SK-N-MC (cell line): Measurements from ENCODE around the gene FCHSD2.
A peak's percentile ranks its signal among the peaks of the same experiment; 100 is the strongest.

Source experiments
- DNase-seq: peaks from one replicate; pipeline ENCODE4 v3.0.0-alpha.2; 2011; ENCODE audit warnings: low read depth, low spot score
- H3K27ac ChIP-seq: fragments of 200-600 bp; sonication (generic); 2 replicates; pipeline ENCODE4 v1.5.1; 2016; ENCODE audit warnings: mixed run types
- H3K36me3 ChIP-seq: fragments of 200-600 bp; sonication (generic); 2 replicates; pipeline ENCODE4 v1.6.1; 2017; ENCODE audit warnings: antibody characterized with exemption, low read length, mixed read lengths; ENCODE audit not compliant: insufficient read depth
- H3K4me3 ChIP-seq: fragments of 200-600 bp; sonication (generic); 2 replicates; pipeline ENCODE4 v1.5.1; 2016
- H3K9ac ChIP-seq: fragments of 200-600 bp; sonication (generic); 2 replicates; pipeline ENCODE4 v1.8.0; 2017; ENCODE audit warnings: mixed run types, mixed read lengths; ENCODE audit not compliant: insufficient read length
- H3K9me3 ChIP-seq: fragments of 200-600 bp; sonication (generic); 2 replicates; pipeline ENCODE4 v1.6.1; 2017; ENCODE audit warnings: low read depth, mild to moderate bottlenecking, antibody characterized with exemption, low read length, moderate library complexity, mixed read lengths
- EZH2 ChIP-seq: fragments of 200-600 bp; sonication (generic); IDR thresholded peaks from one replicate; pipeline ENCODE4 v1.6.1; 2017; ENCODE audit warnings: antibody characterized with exemption
- FOXP2 ChIP-seq: optimal IDR thresholded peaks from 2 replicates; pipeline ENCODE3; 2011; ENCODE audit warnings: mild to moderate bottlenecking, moderate library complexity; ENCODE audit not compliant: insufficient read depth; ENCODE audit errors: extremely low read length, control extremely low read depth
- POLR2AphosphoS5 ChIP-seq: IDR thresholded peaks from 2 replicates; pipeline ENCODE4 v1.6.1; 2012; ENCODE audit warnings: mild to moderate bottlenecking, low read depth, low read length, borderline replicate concordance

FCHSD2 gene

DNA sequence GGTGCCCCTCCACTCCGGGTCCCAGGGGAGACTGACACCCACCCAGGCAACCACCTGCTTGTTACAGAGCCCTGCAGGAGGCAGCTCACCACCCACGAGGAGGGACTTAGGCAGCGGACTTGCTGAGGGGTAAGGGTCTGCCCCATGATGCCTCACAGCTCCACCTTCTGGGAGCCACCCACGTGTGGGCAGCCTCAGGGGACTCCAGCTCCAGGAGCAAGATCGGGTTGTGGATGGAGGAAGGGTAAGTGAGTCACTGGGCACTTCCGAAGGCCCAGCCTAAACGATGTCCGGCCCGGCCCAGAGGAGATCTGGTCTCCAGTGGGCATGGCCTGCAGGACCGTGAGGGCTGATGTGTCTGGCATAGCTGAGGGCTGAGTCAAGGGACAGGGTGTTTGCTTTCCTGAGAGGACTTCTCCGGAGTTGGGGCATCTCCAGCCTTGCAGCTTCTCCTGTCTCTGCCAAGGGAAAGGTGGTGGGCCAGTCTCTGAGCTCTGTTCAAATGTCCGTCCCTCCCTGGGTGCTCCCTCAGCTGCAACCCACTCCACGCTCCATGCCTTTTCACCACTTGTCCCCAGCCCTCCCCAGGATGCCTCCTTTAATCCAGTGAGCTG is 43.7 kb upstream of the FCHSD2 start:
- TF ChIP-seq FOXP2 (no peak), EZH2 (no peak)
- no peak overlapping the region for H3K27ac ChIP-seq
- H3K9ac ChIP-seq, result no peak overlapping the region
- H3K9me3 ChIP-seq, result no peaks in the 10 kb centered on the region
- no peaks in the 10 kb centered on the region for H3K36me3 ChIP-seq
- H3K4me3 ChIP-seq, result no peak overlapping the region
- no peak for DNase-seq

DNA sequence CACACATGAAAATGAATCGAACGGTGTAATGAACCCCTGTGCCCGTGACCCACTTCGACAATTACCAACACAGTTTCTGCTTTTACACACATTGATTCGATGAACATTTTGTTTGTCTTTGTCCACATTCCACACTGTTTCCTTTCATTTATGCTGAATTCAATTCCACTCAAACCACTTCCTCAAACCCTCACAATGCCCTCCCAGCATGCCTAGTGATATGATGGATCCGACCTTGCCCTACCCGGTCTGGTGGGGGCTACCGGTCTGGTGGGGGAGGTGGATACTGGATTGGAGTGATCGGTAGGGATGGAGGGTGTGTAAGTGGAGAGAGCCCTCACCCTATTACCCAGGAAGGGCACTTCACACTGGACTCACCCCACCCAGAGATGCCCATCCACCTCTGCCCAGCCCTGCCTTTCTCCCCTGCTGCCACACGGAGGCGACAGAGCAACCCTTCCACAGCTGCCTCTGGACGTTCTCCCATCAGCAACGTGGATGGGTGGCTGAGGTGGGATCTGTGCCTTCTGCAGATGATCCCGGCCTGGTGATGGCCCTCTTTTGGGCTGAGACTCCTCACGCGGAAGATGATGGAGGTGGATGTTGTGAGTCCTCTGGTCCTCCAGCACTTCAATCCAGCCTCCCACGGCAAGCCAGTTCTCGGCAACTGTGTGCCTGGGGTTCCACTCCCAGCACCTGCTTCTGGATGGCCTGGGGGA is 43.0 kb upstream of the FCHSD2 start:
- DNase-seq, result no peak
- no peaks in the 10 kb centered on the region for H3K36me3 ChIP-seq

DNA sequence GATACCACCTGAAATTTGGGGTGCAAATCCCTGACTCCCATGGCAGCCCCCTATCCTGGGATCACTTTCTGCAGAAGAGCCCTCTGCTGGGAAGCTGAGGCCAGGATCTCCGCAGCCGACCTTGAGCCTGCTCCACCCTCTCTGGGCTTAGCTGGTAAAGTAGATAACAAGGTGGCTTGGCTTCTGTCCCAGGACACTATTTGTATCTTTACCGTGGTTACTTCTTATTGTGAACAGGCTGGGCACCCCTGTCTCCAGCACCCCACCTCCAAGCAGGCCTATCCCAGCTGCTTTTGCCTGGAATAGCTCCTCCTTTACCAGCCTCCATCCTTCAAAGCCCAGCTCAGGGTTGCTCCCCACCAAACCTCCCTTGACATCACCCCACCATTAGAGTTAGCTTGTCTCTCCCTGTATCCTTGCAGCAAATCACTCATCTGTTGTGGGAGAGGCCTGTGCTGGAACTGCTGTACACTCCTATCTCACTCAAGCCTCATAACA is 40.8 kb upstream of the FCHSD2 start:
- H3K9me3 ChIP-seq, result no peaks in the 10 kb centered on the region
- no peak overlapping the region for H3K27ac ChIP-seq
- DNase-seq, result no peak
- no peaks in the 10 kb centered on the region for H3K36me3 ChIP-seq
- no peak overlapping the region for H3K4me3 ChIP-seq
- TF ChIP-seq EZH2 (no peak), POLR2AphosphoS5 (no peak), FOXP2 (no peak)
- no peak overlapping the region for H3K9ac ChIP-seq

More for the DNA sequence above, 43.0 kb upstream of the FCHSD2 start:
- no peaks in the 10 kb centered on the region for H3K9me3 ChIP-seq
- H3K4me3 ChIP-seq, result 0 out of 2 replicates have a peak overlapping the region, but pooled peaks have one; percentile 8
- no peak for TF ChIP-seq EZH2
- no peak for TF ChIP-seq FOXP2
- TF ChIP-seq POLR2AphosphoS5, result no peak
- H3K27ac ChIP-seq, result no peak overlapping the region
- no peak overlapping the region for H3K9ac ChIP-seq

DNA sequence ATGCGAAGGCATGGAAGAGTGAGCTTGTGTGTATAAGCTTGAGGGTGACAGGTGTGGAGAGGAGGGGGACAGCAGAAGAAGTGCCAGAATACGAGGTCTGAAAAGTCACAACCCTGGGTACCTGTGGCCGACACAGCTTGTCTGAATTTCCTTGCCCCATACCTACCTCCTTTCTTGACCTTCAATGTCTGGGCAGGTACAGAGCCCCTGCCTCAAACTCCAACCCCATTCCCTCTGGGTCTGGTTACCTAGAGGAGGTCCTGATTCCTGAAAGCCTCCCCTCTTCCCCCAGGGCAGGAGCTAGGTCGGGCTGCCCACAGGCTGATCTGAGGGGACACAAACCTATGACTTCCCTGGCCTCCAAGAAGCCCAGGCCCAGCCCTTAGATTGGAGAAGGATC is 36.6 kb upstream of the FCHSD2 start:
- H3K27ac ChIP-seq, result no peak overlapping the region
- DNase-seq, result no peak
- no peak overlapping the region for H3K4me3 ChIP-seq
- H3K9ac ChIP-seq, result no peak overlapping the region
- H3K36me3 ChIP-seq, result no peaks in the 10 kb centered on the region
- no peaks in the 10 kb centered on the region for H3K9me3 ChIP-seq
- TF ChIP-seq POLR2AphosphoS5 (no peak), EZH2 (no peak), FOXP2 (no peak)

DNA sequence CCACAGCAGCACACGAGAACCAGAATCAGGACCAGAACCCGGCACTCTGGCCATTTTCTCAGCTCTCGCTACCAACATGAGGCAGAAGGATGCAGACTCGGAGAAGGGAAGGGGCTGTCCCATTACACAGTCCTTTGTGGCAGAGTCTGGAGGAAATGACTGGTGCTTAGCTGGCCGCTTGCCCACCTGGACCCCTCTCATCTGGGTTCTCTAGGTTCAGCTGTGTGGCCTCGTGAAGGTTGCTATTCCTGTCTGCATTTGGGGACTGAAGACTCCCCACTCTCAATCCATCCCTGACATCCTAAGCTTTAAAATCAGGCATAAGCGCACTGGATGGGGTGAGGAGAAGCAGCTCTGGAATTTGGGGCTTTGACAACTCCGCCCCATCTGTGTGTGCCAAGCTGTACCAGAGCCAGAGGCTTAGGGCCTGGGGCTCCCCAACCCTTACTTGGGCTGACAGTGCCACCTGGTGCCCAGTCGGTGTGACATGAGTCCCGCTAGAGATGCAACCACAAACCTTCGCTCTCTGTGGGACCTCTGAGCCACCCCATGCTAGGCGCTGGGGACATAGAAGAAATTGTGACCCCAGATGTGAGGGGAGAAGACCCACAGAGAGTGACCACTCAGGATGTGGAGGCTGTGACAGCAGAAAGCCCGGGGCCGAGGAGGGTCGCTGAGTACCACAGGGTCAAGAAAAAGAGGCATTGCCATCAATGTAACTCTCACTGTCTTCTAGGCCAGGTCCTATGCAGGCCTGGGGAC is 35.8 kb upstream of the FCHSD2 start:
- no peak overlapping the region for H3K4me3 ChIP-seq
- no peak overlapping the region for H3K27ac ChIP-seq
- H3K9me3 ChIP-seq, result no peaks in the 10 kb centered on the region
- no peaks in the 10 kb centered on the region for H3K36me3 ChIP-seq
- peak; percentile 6 for DNase-seq
- TF ChIP-seq EZH2 (no peak), FOXP2 (no peak), POLR2AphosphoS5 (no peak)
- H3K9ac ChIP-seq, result no peak overlapping the region

DNA sequence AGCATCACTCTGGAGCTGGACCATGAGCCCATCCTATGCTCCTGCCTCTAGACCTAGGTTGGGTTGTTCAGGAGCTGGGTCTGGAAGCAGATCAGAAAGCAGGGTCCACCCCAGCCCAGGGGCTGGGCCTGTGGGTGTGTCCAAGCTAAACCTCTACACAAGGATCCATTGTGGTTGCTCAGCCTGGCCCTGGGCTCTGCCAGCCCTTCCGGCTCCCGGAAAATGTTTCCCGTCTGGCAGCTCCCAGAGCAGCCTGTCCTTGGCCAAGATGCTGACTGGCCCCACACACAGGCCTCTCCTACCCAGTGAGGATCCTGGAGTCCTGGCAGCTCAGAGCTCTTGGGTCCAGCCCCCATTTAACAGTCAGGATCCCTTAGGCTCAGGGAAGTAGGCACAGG is 35.3 kb upstream of the FCHSD2 start:
- DNase-seq, result no peak
- no peaks in the 10 kb centered on the region for H3K36me3 ChIP-seq
- H3K9me3 ChIP-seq, result no peaks in the 10 kb centered on the region
- no peak overlapping the region for H3K27ac ChIP-seq
- H3K9ac ChIP-seq, result no peak overlapping the region
- TF ChIP-seq POLR2AphosphoS5 (no peak), EZH2 (no peak), FOXP2 (no peak)
- H3K4me3 ChIP-seq, result no peak overlapping the region

DNA sequence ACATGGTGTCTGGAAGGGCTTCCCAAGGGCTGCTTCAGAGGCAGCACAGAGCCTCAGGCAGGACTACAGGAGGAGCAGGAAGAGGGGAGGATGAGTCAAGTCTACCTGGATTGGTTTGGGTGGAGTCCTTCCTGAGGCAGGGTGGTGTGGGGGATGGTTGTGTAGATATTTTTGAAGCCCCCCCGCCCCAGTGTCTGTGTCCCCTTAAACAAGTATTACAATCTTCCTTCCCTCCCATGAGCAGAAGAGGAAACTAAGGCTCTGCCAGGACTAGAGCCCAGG is 34.7 kb upstream of the FCHSD2 start:
- Histone ChIP-seq H3K27ac (no peak overlapping the region), H3K9me3 (no peaks in the 10 kb centered on the region), H3K4me3 (no peak overlapping the region), H3K9ac (no peak overlapping the region), H3K36me3 (no peaks in the 10 kb centered on the region)
- DNase-seq, result no peak
- no peak for TF ChIP-seq FOXP2
- TF ChIP-seq EZH2, result no peak
- no peak for TF ChIP-seq POLR2AphosphoS5

DNA sequence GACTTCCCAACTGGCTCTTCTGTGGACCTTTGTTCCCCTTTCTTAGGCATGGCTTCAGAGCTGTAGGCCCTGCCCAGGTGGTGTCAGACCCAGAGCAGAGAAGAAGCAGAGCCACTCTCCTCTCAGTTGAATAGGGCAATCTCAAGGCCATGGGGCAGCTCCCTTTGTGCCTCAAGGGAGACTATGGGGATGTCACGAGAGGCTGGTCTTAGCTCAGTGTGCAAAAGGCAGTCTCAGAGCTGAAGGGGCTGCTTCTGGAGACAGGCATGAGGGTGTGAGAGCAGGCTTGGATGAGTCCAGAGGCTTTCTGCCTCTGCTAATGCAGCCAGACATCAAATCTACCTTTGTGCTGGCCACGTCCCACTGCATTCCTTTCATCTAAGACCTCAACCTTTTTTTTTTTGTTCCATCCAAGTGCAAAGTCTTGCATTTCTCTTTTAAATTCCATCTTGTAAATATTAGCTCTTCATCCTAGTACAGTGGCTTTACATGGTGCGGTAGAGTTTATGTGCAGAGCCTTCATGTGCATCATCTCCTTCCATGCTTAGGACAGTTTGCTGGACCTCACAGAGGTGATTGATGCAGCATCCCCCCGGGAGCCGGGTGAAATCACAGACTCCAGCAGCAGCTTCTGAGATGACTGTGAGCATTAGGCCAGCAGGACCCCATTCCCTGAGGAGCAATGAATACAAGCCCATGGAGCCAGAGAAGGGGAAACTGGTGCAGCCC is 34.2 kb upstream of the FCHSD2 start:
- no peak for DNase-seq
- TF ChIP-seq EZH2, result no peak
- Histone ChIP-seq H3K9ac (no peak overlapping the region), H3K27ac (no peak overlapping the region), H3K4me3 (no peak overlapping the region), H3K36me3 (no peaks in the 10 kb centered on the region), H3K9me3 (no peaks in the 10 kb centered on the region)
